Activated B cell treated with CpG ODN at 0.5 μM for 24 hours (primary cell): ENCODE data around the gene IGFBP6. TPM values are rescaled to one million over a fixed set of nuclear protein-coding genes. Genes with fewer than 3 reads are reported as not detected.

Source experiments
- ATAC-seq: fragments of 200-7000 bp; cut with Tn5 transposase; one replicate; pipeline ENCODE4 v1.10.0; 2021; ENCODE audit warnings: low read depth, mild to moderate bottlenecking, moderate library complexity
- CTCF ChIA-PET: fragments of 350-600 bp; sonication (Branson Sonifier 250); formaldehyde crosslinking; loops from one replicate; lab custom pipeline; 2021; ENCODE audit warnings: antibody characterized with exemption; lab: Charles Lee
- POLR2A ChIA-PET: fragments of 350-600 bp; sonication (Branson Sonifier 250); formaldehyde crosslinking; loops from one replicate; lab custom pipeline; 2021; ENCODE audit warnings: antibody characterized with exemption; lab: Charles Lee
- DNase-seq: peaks from one replicate; pipeline ENCODE4 v3.0.0; 2022
- H3K27ac Mint-ChIP-seq: one replicate; pipeline ENCODE4 v1.8.0; 2020; ENCODE audit warnings: mixed read lengths
- H3K27me3 Mint-ChIP-seq: one replicate; pipeline ENCODE4 v1.8.0; 2021; ENCODE audit warnings: mixed read lengths
- H3K36me3 Mint-ChIP-seq: one replicate; pipeline ENCODE4 v1.8.0; 2021; ENCODE audit warnings: low read depth, mixed read lengths
- H3K4me1 Mint-ChIP-seq: one replicate; pipeline ENCODE4 v1.8.0; 2021; ENCODE audit warnings: mixed read lengths
- H3K4me3 Mint-ChIP-seq: one replicate; pipeline ENCODE4 v1.8.0; 2020; ENCODE audit warnings: mild to moderate bottlenecking, mixed read lengths
- H3K9me3 Mint-ChIP-seq: one replicate; pipeline ENCODE4 v1.8.0; 2020; ENCODE audit warnings: mixed read lengths
- intact Hi-C: fragments of 100-400 bp; cut with micrococcal nuclease; formaldehyde crosslinking; loops from one replicate; pipeline ENCODE4 v1.15.1; 2024
- total RNA-seq: library from RNA; stranded (reverse); gene quantifications from 2 replicates; pipeline ENCODE4 v1.2.3, GENCODE V29; 2022
- TF ChIP-seq, protein P1 (sequence below): fragments of 200-600 bp; IDR thresholded peaks from one replicate; pipeline ENCODE4 v1.8.0; 2022; ENCODE audit warnings: antibody characterized with exemption, mild to moderate bottlenecking

The IGFBP6 gene
- total RNA-seq, 1 donor from 2014 or later = not detected

DNA sequence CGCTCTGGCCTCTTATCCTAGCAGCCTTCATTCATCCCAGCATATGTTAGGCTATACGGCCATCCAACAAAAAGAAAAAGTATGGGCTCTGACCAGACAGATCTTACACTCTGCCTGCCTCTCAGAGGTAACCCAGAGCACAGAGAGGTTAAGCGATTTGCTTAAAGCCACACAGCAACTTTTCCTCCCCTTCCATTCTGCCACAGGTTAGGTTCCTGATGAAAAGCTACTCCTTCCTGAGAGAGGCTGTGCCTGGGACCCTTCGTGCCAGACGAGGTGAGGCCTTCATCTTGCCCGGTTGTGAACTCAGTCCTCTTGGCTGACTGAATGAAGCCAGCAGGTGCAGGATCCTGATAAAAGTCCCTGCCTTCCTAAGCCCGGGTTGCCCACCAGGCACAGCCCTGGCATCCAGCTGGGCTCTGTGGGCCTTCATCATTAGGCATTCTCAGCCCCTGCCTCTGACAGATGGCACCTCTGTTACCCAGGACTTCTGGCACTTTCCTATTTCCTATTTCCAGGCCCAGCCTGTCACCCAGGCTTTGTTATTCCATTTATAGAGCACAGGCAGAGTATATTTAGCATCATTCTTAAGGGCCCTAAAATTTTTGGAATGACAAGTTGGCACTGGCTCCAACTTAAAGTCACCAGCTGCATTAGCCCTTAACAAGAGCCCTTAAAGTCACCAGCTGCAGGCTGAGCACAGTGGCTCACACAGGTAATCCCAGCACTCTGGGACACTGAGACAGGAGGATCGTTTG lies 18.6 kb downstream of the IGFBP6 start:
- ChIA-PET CTCF (interaction anchor here (0.7 kb wide), 1 partner anchor 50 kb away, joined by 3 read pairs; no protein-coding TSS in a partner anchor), POLR2A (no interaction called here)
- Mint-ChIP-seq H3K4me1 (no peaks in the 10 kb centered on the region), H3K9me3 (no peaks in the 10 kb centered on the region), H3K27me3 (no peaks in the 10 kb centered on the region), H3K4me3 (no peak overlapping the region), H3K27ac (no peak overlapping the region), H3K36me3 (no peaks in the 10 kb centered on the region)
- no peak for ATAC-seq
- intact Hi-C loops = no loop called here
- TF ChIP-seq, protein P1, sequence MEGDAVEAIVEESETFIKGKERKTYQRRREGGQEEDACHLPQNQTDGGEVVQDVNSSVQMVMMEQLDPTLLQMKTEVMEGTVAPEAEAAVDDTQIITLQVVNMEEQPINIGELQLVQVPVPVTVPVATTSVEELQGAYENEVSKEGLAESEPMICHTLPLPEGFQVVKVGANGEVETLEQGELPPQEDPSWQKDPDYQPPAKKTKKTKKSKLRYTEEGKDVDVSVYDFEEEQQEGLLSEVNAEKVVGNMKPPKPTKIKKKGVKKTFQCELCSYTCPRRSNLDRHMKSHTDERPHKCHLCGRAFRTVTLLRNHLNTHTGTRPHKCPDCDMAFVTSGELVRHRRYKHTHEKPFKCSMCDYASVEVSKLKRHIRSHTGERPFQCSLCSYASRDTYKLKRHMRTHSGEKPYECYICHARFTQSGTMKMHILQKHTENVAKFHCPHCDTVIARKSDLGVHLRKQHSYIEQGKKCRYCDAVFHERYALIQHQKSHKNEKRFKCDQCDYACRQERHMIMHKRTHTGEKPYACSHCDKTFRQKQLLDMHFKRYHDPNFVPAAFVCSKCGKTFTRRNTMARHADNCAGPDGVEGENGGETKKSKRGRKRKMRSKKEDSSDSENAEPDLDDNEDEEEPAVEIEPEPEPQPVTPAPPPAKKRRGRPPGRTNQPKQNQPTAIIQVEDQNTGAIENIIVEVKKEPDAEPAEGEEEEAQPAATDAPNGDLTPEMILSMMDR = no peak
- no peak for DNase-seq

DNA sequence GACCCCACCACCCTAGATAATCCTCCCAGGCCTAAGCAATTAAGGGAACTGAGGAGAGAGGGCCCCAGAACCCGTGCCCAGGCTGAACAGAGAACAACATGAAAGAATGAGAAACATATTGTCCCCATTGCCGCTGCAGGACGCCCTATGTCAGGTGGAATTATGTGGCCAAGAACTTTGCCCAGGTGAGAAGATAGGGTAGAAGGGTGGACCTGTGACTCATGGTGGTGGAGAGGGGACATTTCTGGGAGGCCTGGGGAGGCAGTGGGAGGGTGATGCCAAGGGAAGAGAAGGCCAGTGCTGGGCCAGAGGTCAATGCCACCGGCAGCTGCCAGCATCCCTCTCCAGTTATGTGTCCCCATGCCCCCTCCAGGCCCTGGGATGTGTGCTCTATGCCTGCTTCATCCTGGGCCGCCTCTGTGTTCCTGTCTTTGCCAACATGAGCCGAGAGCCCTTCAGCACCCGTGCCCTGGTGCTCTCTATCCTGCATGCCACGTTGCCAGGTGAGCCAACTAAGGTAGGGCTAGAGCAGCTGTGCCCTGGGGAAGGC lies 21.4 kb downstream of the IGFBP6 start:
- TF ChIP-seq, protein P1 = no peak
- H3K27me3 Mint-ChIP-seq = no peaks in the 10 kb centered on the region
- intact Hi-C loops = no loop called here
- ChIA-PET CTCF (no interaction called here), POLR2A (no interaction called here)
- no peaks in the 10 kb centered on the region for H3K36me3 Mint-ChIP-seq
- no peaks in the 10 kb centered on the region for H3K9me3 Mint-ChIP-seq
- H3K27ac Mint-ChIP-seq = no peak overlapping the region
- ATAC-seq (no peak), DNase-seq (no peak)
- H3K4me3 Mint-ChIP-seq = no peak overlapping the region
- H3K4me1 Mint-ChIP-seq = no peaks in the 10 kb centered on the region

- CTCF ChIA-PET = no interaction called here
- H3K27ac Mint-ChIP-seq = no peak overlapping the region
- no peaks in the 10 kb centered on the region for H3K4me1 Mint-ChIP-seq
- DNase-seq = no peak
- H3K27me3 Mint-ChIP-seq = no peaks in the 10 kb centered on the region
- TF ChIP-seq, protein P1 = no peak
- no peak for ATAC-seq
- H3K36me3 Mint-ChIP-seq = no peaks in the 10 kb centered on the region
- intact Hi-C loops = no loop called here
- POLR2A ChIA-PET = no interaction called here
- H3K4me3 Mint-ChIP-seq = no peak overlapping the region
- H3K9me3 Mint-ChIP-seq = no peaks in the 10 kb centered on the region
Measured at GRCh38 chr12:53120685-53121525, 23.4 kb downstream of the IGFBP6 start.

- Mint-ChIP-seq H3K9me3 (no peaks in the 10 kb centered on the region), H3K27ac (no peak overlapping the region), H3K27me3 (peaks cover 4% of the 10 kb centered on the region), H3K4me1 (no peaks in the 10 kb centered on the region), H3K36me3 (no peaks in the 10 kb centered on the region), H3K4me3 (no peak overlapping the region)
- ATAC-seq (no peak), DNase-seq (no peak)
- TF ChIP-seq, protein P1 = no peak
- intact Hi-C loops = no loop called here
- ChIA-PET POLR2A (no interaction called here), CTCF (no interaction called here)
Measured at GRCh38 chr12:53122961-53123468, 25.5 kb downstream of the IGFBP6 start.
